Stimulated activated CD8-positive, alpha-beta memory T cell treated with anti-CD3 and anti-CD28 coated beads, Interleukin-12 subunit alpha, Interleukin-12 subunit beta, amount 100 ng/mL, for 1 hour (primary cell): ENCODE results near the gene SFSWAP.
"Not testable (repeated sequence)": the region's sequence is repeated elsewhere in the genome, so short reads cannot be mapped to it uniquely, and the experiment has no call there.

Experiments
- DNase-seq: peaks from one replicate; pipeline ENCODE4 v3.0.0-alpha.2; 2020; ENCODE audit warnings: low read depth

The SFSWAP gene

GRCh38 chr12:131710464-131711457 is at the start of gene SFSWAP:
TSS of gene SFSWAP (plus strand) at chr12:131711090. CDS start at chr12:131711230, 140 bp downstream.
- DNase-seq, result peak; percentile 61

GRCh38 chr12:131661170-131661985 is 49.5 kb upstream of the SFSWAP start:
- not testable (repeated sequence) for DNase-seq

GRCh38 chr12:131661986-131662288 is 49.0 kb upstream of the SFSWAP start:
- not testable (repeated sequence) for DNase-seq

- DNase-seq, result not testable (repeated sequence)
Observed at GRCh38 chr12:131662346-131662745, 48.5 kb upstream of the SFSWAP start.

- DNase-seq, result not testable (repeated sequence)
Observed at GRCh38 chr12:131665666-131666065, 45.2 kb upstream of the SFSWAP start.

- DNase-seq, result not testable (repeated sequence)
Observed at GRCh38 chr12:131666486-131666885, 44.4 kb upstream of the SFSWAP start.

- not testable (repeated sequence) for DNase-seq
Observed at GRCh38 chr12:131666978-131667601, 43.8 kb upstream of the SFSWAP start.

GRCh38 chr12:131671276-131671675 is 39.6 kb upstream of the SFSWAP start:
- DNase-seq, result no peak

GRCh38 chr12:131671871-131672270 is 39.0 kb upstream of the SFSWAP start:
- no peak for DNase-seq

- no peak for DNase-seq
Observed at GRCh38 chr12:131672311-131672940, 38.5 kb upstream of the SFSWAP start.

GRCh38 chr12:131672941-131673887 is 37.7 kb upstream of the SFSWAP start:
- no peak for DNase-seq

- no peak for DNase-seq
Observed at GRCh38 chr12:131673888-131674257, 37.0 kb upstream of the SFSWAP start.

- DNase-seq, result no peak
Observed at GRCh38 chr12:131674373-131674772, 36.5 kb upstream of the SFSWAP start.

- DNase-seq, result no peak
Observed at GRCh38 chr12:131675126-131676080, 35.5 kb upstream of the SFSWAP start.

GRCh38 chr12:131676544-131676943 is 34.3 kb upstream of the SFSWAP start:
- DNase-seq, result no peak

GRCh38 chr12:131677067-131677466 is 33.8 kb upstream of the SFSWAP start:
- not testable (repeated sequence) for DNase-seq

GRCh38 chr12:131677699-131678098 is 33.2 kb upstream of the SFSWAP start:
- no peak for DNase-seq

- not testable (repeated sequence) for DNase-seq
Observed at GRCh38 chr12:131678389-131679181, 32.3 kb upstream of the SFSWAP start.

- not testable (repeated sequence) for DNase-seq
Observed at GRCh38 chr12:131679186-131679585, 31.7 kb upstream of the SFSWAP start.
